IPS DF 6.9 (cell line): ENCODE data around the gene CSNK1G3.

ENCODE experiments used
- DNase-seq: peaks from one replicate; pipeline ENCODE4 v3.0.0-alpha.2; 2013; ENCODE audit warnings: low read depth, low spot score
- H3K27ac ChIP-seq: one replicate; pipeline ENCODE4 v1.5.1; 2013; ENCODE audit warnings: low read length, control low read depth
- H3K27me3 ChIP-seq: 2 replicates; pipeline ENCODE4 v1.6.1; 2013; ENCODE audit warnings: mild to moderate bottlenecking, low read length; ENCODE audit not compliant: control insufficient read depth, insufficient read depth
- H3K36me3 ChIP-seq: 2 replicates; pipeline ENCODE4 v1.6.1; 2013; ENCODE audit warnings: low read length; ENCODE audit not compliant: control insufficient read depth, insufficient read depth
- H3K4me1 ChIP-seq: 2 replicates; pipeline ENCODE4 v1.6.1; 2013; ENCODE audit warnings: low read length; ENCODE audit not compliant: control insufficient read depth, insufficient read depth
- H3K4me3 ChIP-seq: 2 replicates; pipeline ENCODE4 v1.5.1; 2013; ENCODE audit warnings: mild to moderate bottlenecking, low read length
- H3K9me3 ChIP-seq: 2 replicates; pipeline ENCODE4 v1.6.1; 2013; ENCODE audit warnings: low read length, inconsistent platforms; ENCODE audit not compliant: control insufficient read depth, insufficient read depth
- WGBS: extraction: QIAGEN DNeasy Blood & Tissue Kit; methylation state at CpG from one replicate; pipeline ENCODE4 v1.1.7; 2013; ENCODE audit warnings: mixed read lengths, missing lambda C conversion rate; ENCODE audit not compliant: insufficient read length, insufficient coverage; 5-methylcytosine and 5-hydroxymethylcytosine counted together

CSNK1G3 gene

GRCh38 chr5:123530728-123531127 lies 18.8 kb downstream of the CSNK1G3 start:
- no peaks in the 10 kb centered on the region for H3K9me3 ChIP-seq
- no CpG with 5 or more reads among the region's 3 CpGs for WGBS

DNA sequence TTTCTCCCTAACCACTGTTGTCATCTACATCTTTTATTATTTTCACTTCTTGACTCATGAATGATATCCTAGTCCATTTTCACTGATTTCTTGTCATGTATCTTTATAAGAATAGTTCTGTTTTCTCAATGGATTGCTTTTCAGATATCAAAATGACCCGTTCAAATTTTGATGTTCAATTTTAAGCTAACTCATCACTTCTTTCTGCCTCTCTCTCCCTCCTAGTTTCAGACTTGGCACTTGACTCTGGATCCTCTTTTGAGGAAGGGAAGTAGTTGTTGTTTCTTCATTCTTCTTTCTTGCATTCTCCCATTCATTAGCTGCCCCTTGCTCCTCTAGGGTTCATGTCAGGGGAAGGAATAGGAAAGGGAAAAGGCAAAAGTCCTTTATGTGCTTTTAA lies 23.7 kb downstream of the CSNK1G3 start:
- no peak overlapping the region for H3K27ac ChIP-seq
- no peaks in the 10 kb centered on the region for H3K36me3 ChIP-seq
- no peak overlapping the region for H3K4me3 ChIP-seq
- no peak for DNase-seq
- no peaks in the 10 kb centered on the region for H3K4me1 ChIP-seq
- H3K27me3 ChIP-seq: no peaks in the 10 kb centered on the region
- WGBS: no CpG with 5 or more reads among the region's 1 CpG
- H3K9me3 ChIP-seq: no peaks in the 10 kb centered on the region

More at GRCh38 chr5:123530728-123531127, 18.8 kb downstream of the CSNK1G3 start:
- no peak overlapping the region for H3K27ac ChIP-seq
- no peaks in the 10 kb centered on the region for H3K36me3 ChIP-seq
- no peak overlapping the region for H3K4me3 ChIP-seq
- no peak for DNase-seq
- no peaks in the 10 kb centered on the region for H3K4me1 ChIP-seq
- H3K27me3 ChIP-seq: no peaks in the 10 kb centered on the region

DNA sequence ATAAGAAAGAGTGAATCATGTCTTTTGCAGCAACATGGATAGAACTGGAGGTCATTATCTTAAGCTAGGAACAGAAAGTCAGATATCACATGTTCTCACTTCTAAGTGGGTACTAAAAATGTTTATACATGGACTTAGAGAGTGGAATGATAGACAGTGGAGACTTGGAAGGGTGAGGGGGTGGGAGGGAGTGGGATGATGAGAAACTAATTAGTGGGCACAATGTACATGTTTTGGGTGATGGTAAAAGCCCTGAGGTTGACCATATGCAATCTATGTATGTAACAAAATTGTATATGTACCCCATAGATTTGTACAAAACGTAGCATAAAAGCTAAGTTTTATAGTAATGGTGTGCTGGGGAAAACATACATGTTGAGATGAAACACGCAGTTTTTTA lies 25.3 kb downstream of the CSNK1G3 start:
- Histone ChIP-seq H3K9me3 (no peaks in the 10 kb centered on the region), H3K36me3 (no peaks in the 10 kb centered on the region), H3K4me3 (no peak overlapping the region), H3K27me3 (no peaks in the 10 kb centered on the region), H3K27ac (no peak overlapping the region), H3K4me1 (no peaks in the 10 kb centered on the region)
- whole genome bisulfite sequencing: no CpG with 5 or more reads among the region's 2 CpGs
- no peak for DNase-seq

- DNase-seq: no peak
- WGBS: no CpG with 5 or more reads among the region's 2 CpGs
Measured at GRCh38 chr5:123537845-123538244, 25.9 kb downstream of the CSNK1G3 start.

GRCh38 chr5:123538670-123539459 lies 26.9 kb downstream of the CSNK1G3 start:
- Histone ChIP-seq H3K36me3 (no peaks in the 10 kb centered on the region), H3K4me3 (no peak overlapping the region), H3K9me3 (no peaks in the 10 kb centered on the region), H3K4me1 (no peaks in the 10 kb centered on the region), H3K27me3 (no peaks in the 10 kb centered on the region), H3K27ac (no peak overlapping the region)
- no CpG with 5 or more reads among the region's 8 CpGs for WGBS
- DNase-seq: no peak

More at GRCh38 chr5:123537845-123538244, 25.9 kb downstream of the CSNK1G3 start:
- no peaks in the 10 kb centered on the region for H3K36me3 ChIP-seq
- H3K9me3 ChIP-seq: no peaks in the 10 kb centered on the region
- no peak overlapping the region for H3K4me3 ChIP-seq
- H3K27me3 ChIP-seq: no peaks in the 10 kb centered on the region
- H3K27ac ChIP-seq: no peak overlapping the region
- no peaks in the 10 kb centered on the region for H3K4me1 ChIP-seq

GRCh38 chr5:123540534-123540933 lies 28.6 kb downstream of the CSNK1G3 start:
- Histone ChIP-seq H3K27ac (no peak overlapping the region), H3K9me3 (no peaks in the 10 kb centered on the region), H3K4me1 (no peaks in the 10 kb centered on the region), H3K27me3 (no peaks in the 10 kb centered on the region), H3K4me3 (no peak overlapping the region), H3K36me3 (no peaks in the 10 kb centered on the region)
- DNase-seq: no peak
- no CpG with 5 or more reads among the region's 7 CpGs for WGBS

GRCh38 chr5:123543438-123543837 lies 31.5 kb downstream of the CSNK1G3 start:
- no peak overlapping the region for H3K4me3 ChIP-seq
- DNase-seq: no peak
- no peaks in the 10 kb centered on the region for H3K9me3 ChIP-seq
- H3K36me3 ChIP-seq: no peaks in the 10 kb centered on the region
- no peaks in the 10 kb centered on the region for H3K27me3 ChIP-seq
- H3K4me1 ChIP-seq: no peaks in the 10 kb centered on the region
- WGBS: 100% methylated on average over 1 of the region's 3 CpGs
- H3K27ac ChIP-seq: no peak overlapping the region

- Histone ChIP-seq H3K36me3 (no peaks in the 10 kb centered on the region), H3K9me3 (no peaks in the 10 kb centered on the region), H3K4me1 (no peaks in the 10 kb centered on the region), H3K27me3 (no peaks in the 10 kb centered on the region), H3K27ac (no peak overlapping the region), H3K4me3 (no peak overlapping the region)
- no peak for DNase-seq
- WGBS: 100% methylated on average over 1 of the region's 7 CpGs
Measured at GRCh38 chr5:123545506-123545905, 33.5 kb downstream of the CSNK1G3 start.

DNA sequence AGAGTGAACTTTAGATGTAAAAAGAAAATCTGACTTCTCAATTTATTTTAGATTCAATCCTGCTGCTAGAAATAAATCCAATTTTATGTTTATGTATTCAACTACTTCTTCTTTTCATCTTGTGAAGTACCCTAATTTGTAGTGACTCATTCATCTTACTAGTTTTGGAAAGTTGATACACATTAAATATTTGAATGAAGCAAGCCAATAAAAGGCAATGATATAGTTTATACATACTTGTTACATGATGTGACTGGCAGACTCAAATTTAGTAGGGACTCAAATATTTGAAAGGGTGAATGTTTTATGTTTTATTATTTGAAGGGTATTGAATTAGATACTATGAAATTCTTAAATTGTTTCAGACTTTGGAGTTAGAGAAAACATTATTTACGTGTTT lies 34.7 kb downstream of the CSNK1G3 start:
- Histone ChIP-seq H3K27ac (no peak overlapping the region), H3K4me1 (no peaks in the 10 kb centered on the region), H3K27me3 (no peaks in the 10 kb centered on the region), H3K9me3 (no peaks in the 10 kb centered on the region), H3K4me3 (no peak overlapping the region), H3K36me3 (no peaks in the 10 kb centered on the region)
- no peak for DNase-seq
- WGBS: no CpG with 5 or more reads among the region's 1 CpG

GRCh38 chr5:123549256-123549904 lies 37.4 kb downstream of the CSNK1G3 start:
- DNase-seq: no peak
- Histone ChIP-seq H3K36me3 (no peaks in the 10 kb centered on the region), H3K27me3 (no peaks in the 10 kb centered on the region), H3K27ac (no peak overlapping the region), H3K9me3 (no peaks in the 10 kb centered on the region), H3K4me3 (no peak overlapping the region), H3K4me1 (no peaks in the 10 kb centered on the region)
- no CpG with 5 or more reads among the region's 3 CpGs for WGBS
